BE2C (cell line): ENCODE results near the gene STRA8.

Source experiments
- DNase-seq: peaks from one replicate; pipeline ENCODE4 v3.0.0-alpha.2; 2020
- H3K27me3 ChIP-seq: fragments of 250-450 bp; sonication (Bioruptor Pico); 2 replicates; pipeline ENCODE4 v1.5.1; 2020; ENCODE audit warnings: mild to moderate bottlenecking
- H3K36me3 ChIP-seq: fragments of 250-450 bp; sonication (Bioruptor Pico); 2 replicates; pipeline ENCODE4 v1.5.1; 2020; ENCODE audit warnings: mild to moderate bottlenecking
- H3K4me1 ChIP-seq: fragments of 250-450 bp; sonication (Bioruptor Pico); 2 replicates; pipeline ENCODE4 v1.5.1; 2020
- H3K4me3 ChIP-seq: 2 replicates; pipeline ENCODE4 v1.5.1; 2011; ENCODE audit warnings: low read depth, low read length
- H3K9me3 ChIP-seq: fragments of 250-450 bp; sonication (Bioruptor Pico); 2 replicates; pipeline ENCODE4 v1.5.1; 2020
- TF ChIP-seq, protein P1 (sequence below): IDR thresholded peaks from 2 replicates; pipeline ENCODE4 v1.5.1; 2012; ENCODE audit warnings: mild to moderate bottlenecking, low read depth, low read length

The STRA8 gene

DNA sequence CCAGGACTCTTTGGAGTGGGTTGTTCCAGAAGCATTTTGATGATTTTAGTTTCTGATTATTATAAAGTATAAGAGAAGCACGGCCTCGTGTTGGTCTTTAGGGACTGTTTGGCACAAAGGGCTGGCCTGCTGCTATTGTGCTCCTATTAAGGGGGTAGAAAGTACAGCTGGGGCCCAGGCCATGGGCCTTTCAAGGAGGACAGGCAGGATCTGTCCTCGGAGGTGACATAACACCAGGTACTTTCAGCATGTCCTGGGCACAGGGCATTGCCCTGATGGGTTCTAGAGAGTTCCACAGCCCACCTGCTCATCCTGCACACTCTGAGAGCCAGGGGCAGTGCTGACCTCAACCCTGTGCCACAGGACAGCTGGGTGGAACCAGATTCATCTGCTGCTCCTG, 24.9 kb downstream of the STRA8 start:
- Histone ChIP-seq H3K4me1 (peaks cover 5% of the 10 kb centered on the region; the same call in 1 of the 2 replicates), H3K4me3 (no peak overlapping the region), H3K9me3 (peaks cover 2% of the 10 kb centered on the region; the same call in 1 of the 2 replicates), H3K36me3 (no peaks in the 10 kb centered on the region), H3K27me3 (no peaks in the 10 kb centered on the region)
- DNase-seq = no peak
- TF ChIP-seq, protein P1, sequence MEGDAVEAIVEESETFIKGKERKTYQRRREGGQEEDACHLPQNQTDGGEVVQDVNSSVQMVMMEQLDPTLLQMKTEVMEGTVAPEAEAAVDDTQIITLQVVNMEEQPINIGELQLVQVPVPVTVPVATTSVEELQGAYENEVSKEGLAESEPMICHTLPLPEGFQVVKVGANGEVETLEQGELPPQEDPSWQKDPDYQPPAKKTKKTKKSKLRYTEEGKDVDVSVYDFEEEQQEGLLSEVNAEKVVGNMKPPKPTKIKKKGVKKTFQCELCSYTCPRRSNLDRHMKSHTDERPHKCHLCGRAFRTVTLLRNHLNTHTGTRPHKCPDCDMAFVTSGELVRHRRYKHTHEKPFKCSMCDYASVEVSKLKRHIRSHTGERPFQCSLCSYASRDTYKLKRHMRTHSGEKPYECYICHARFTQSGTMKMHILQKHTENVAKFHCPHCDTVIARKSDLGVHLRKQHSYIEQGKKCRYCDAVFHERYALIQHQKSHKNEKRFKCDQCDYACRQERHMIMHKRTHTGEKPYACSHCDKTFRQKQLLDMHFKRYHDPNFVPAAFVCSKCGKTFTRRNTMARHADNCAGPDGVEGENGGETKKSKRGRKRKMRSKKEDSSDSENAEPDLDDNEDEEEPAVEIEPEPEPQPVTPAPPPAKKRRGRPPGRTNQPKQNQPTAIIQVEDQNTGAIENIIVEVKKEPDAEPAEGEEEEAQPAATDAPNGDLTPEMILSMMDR = no peak

DNA sequence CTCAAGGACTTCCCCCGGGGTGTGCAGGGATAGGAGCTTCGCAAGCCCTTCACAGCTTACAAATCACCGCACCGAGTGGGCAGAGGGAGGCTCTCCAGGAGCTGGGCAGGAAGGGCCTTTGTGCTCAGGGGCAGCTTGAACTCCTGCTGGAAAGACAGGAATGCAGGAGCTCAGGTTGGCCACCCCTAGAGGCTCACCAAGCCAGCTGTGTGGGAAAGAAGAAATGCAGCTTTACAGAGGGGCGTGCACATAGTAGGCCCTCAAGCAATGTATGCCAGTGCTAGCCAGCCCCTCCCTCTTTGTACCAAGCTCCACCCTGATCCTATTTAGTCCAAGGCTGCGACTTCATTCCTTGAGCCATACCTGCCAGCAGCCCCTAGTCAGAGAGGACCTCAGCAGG, 26.1 kb downstream of the STRA8 start:
- Histone ChIP-seq H3K27me3 (no peaks in the 10 kb centered on the region), H3K4me1 (no peaks in the 10 kb centered on the region), H3K36me3 (no peaks in the 10 kb centered on the region), H3K9me3 (peaks cover 2% of the 10 kb centered on the region; the same call in 1 of the 2 replicates), H3K4me3 (no peak overlapping the region)
- DNase-seq = no peak
- TF ChIP-seq, protein P1 = no peak

DNA sequence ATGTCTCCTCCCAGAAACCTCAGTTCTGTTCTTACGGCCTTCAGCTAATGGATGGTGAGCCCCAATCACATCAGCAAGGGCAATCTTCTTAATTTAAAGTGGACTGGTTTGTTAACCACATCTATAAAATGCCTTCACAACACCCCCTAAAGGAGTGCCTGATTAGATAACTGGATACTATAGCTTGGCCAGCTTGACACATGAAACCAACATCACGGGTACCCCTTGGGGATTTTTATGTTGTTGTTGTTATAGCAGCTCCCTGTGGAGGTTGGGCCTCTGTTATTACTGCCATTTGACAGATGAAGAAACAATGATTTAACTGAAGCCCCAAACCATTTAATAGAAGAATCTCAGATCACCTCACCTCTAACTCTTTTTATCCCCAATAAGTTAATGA, 26.8 kb downstream of the STRA8 start:
- H3K27me3 ChIP-seq = no peaks in the 10 kb centered on the region
- H3K4me3 ChIP-seq = no peak overlapping the region
- peaks cover 2% of the 10 kb centered on the region; the same call in 1 of the 2 replicates for H3K9me3 ChIP-seq
- no peak for DNase-seq
- no peaks in the 10 kb centered on the region for H3K36me3 ChIP-seq
- H3K4me1 ChIP-seq = no peaks in the 10 kb centered on the region
- TF ChIP-seq, protein P1 = no peak

DNA sequence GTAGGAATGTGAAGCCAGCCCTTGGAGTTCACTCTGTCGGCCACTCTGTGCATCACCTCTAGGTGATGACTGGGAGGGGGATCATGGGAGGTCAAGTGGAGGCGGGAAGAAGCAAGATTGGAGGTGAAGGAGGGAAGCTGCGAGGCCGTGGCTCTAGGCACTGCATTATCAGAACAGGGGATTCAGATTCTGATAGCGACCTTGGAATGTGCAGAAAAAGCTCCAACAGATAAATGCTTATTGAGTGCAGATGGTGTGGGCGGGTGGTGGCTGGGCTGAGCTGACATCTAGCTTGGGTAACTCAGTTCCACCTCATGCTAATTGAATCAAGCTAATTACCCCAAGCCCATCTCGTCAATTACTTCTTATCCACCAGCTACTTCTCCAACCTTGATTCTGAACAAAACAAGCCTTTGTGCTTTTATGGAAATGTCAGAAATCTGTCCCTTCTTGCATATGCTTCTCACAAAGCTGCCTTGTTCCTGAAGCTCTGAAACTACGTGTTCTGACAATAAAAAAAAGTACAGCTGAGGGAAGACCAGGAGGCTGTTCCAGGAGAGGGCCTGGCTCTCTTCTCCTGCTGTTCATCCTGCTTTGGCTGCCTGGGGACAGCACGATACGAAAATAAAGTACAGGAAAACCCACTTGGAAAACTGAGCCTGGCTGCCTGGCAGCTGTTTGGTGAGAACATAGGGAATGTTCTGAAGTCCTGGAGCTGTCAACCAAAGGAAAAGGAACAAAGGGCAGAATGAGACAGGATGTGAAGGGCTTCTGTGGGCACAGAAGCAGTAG, 27.5 kb downstream of the STRA8 start:
- no peaks in the 10 kb centered on the region for H3K4me1 ChIP-seq
- DNase-seq = no peak
- TF ChIP-seq, protein P1 = no peak
- no peaks in the 10 kb centered on the region for H3K27me3 ChIP-seq
- no peaks in the 10 kb centered on the region for H3K36me3 ChIP-seq
- peaks cover 2% of the 10 kb centered on the region; the same call in 1 of the 2 replicates for H3K9me3 ChIP-seq
- H3K4me3 ChIP-seq = no peak overlapping the region

DNA sequence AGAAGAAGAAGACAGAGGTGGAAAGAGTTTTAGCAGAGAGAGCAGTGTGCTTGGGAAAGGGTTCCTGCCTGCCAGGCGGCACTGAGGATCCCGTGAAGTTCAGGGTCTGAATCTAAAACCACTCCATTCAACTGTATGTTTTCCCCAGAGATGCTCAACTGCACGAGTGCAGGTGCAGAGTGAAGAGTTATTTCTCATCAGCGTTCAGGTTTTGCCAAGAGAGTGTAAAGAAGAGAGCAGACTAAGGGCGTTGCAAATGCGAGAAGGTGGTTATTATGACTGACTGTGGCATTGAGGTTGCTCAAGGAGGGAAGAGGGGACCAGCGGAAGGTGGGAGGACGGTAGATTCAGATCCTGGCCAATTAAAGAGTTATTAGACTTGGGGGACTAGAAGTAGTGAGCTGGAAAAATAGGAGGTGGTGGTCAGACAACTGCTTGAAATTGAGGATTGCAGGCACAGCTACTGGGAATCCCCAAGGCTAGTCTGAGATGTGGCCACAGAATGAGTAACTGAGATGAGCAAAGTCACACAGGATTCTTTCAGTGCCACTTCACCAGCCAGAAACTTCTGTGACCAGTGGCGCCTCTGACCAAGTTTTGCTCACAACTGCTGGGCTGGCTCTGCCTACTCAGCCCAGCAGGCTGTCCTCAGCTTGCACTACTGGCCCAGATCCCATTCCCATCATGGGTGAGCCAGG, 29.1 kb downstream of the STRA8 start:
- no peaks in the 10 kb centered on the region for H3K4me1 ChIP-seq
- H3K4me3 ChIP-seq = no peak overlapping the region
- no peaks in the 10 kb centered on the region for H3K27me3 ChIP-seq
- DNase-seq = no peak
- TF ChIP-seq, protein P1 = no peak
- H3K36me3 ChIP-seq = no peaks in the 10 kb centered on the region
- H3K9me3 ChIP-seq = peaks cover 2% of the 10 kb centered on the region
